ENCODE results near the gene ALAD.

The ALAD gene

GRCh38 chr9:113395000-113395861 is 5.9 kb downstream of the ALAD start:
- H3K27ac ChIP-seq, result no peak overlapping the region
- CTCF ChIA-PET, result no interaction called here
- no peak for DNase-seq (ENCODE audit: low spot score)
- POLR2A ChIA-PET (ENCODE audit: low non-redundant PET), result interaction anchor here (0.8 kb wide), 1 partner anchor 198 kb away, joined by 4 read pairs; no protein-coding TSS in a partner anchor
- no peak for TF ChIP-seq CTCF (conservative IDR thresholded peaks at IDR 0.05; ENCODE audit: low read depth)

- no peak overlapping the region for H3K27ac ChIP-seq
- no peak for DNase-seq (ENCODE audit: low spot score)
- ChIA-PET CTCF (no interaction called here), POLR2A (ENCODE audit: low non-redundant PET) (no interaction called here)
- no peak for TF ChIP-seq CTCF (conservative IDR thresholded peaks at IDR 0.05; ENCODE audit: low read depth)
Measured at GRCh38 chr9:113393281-113393680, 7.8 kb downstream of the ALAD start.

- no peak for DNase-seq (ENCODE audit: low spot score)
- no peak overlapping the region for H3K27ac ChIP-seq
- ChIA-PET CTCF (no interaction called here), POLR2A (ENCODE audit: low non-redundant PET) (no interaction called here)
- no peak for TF ChIP-seq CTCF (conservative IDR thresholded peaks at IDR 0.05; ENCODE audit: low read depth)
Measured at GRCh38 chr9:113391917-113392316, 9.2 kb downstream of the ALAD start.

GRCh38 chr9:113390192-113390960 is 10.7 kb downstream of the ALAD start:
- no peak for DNase-seq (ENCODE audit: low spot score)
- POLR2A ChIA-PET (ENCODE audit: low non-redundant PET), result interaction anchor here (0.5 kb wide), 1 partner anchor 13 kb away, joined by 3 read pairs; no protein-coding TSS in a partner anchor
- H3K27ac ChIP-seq, result no peak overlapping the region
- CTCF ChIA-PET, result no interaction called here
- TF ChIP-seq CTCF (conservative IDR thresholded peaks at IDR 0.05; ENCODE audit: low read depth), result no peak

GRCh38 chr9:113389451-113389850 is 11.6 kb downstream of the ALAD start:
- POLR2A ChIA-PET (ENCODE audit: low non-redundant PET), result no interaction called here
- TF ChIP-seq CTCF (conservative IDR thresholded peaks at IDR 0.05; ENCODE audit: low read depth), result no peak
- CTCF ChIA-PET, result no interaction called here
- DNase-seq (ENCODE audit: low spot score), result no peak
- no peak overlapping the region for H3K27ac ChIP-seq

- POLR2A ChIA-PET (ENCODE audit: low non-redundant PET), result no interaction called here
- no peak overlapping the region for H3K27ac ChIP-seq
- CTCF ChIA-PET, result interaction anchor here (2.0 kb wide), 1 partner anchor 13 kb away, joined by 6 read pairs; the partner anchor contains the start of gene ALAD
- no peak for DNase-seq (ENCODE audit: low spot score)
- no peak for TF ChIP-seq CTCF (conservative IDR thresholded peaks at IDR 0.05; ENCODE audit: low read depth)
Measured at GRCh38 chr9:113388833-113389232, 12.3 kb downstream of the ALAD start.
